BJ (cell line): ENCODE measurements around the gene BCOR. TPM values are rescaled to one million over a fixed set of nuclear protein-coding genes. Genes with fewer than 3 reads are reported as not detected.

Source experiments
- CTCF ChIA-PET: fragments of 350-600 bp; formaldehyde crosslinking; extraction: SDS; loops from one replicate; lab custom pipeline; 2021; ENCODE audit warnings: antibody characterized with exemption, inconsistent platforms; lab: Yijun Ruan, JAX
- POLR2A ChIA-PET: fragments of 300-600 bp; sonication (Branson Sonifier 250); formaldehyde crosslinking; extraction: SDS; loops from one replicate; lab custom pipeline; 2021; ENCODE audit warnings: antibody characterized with exemption; lab: Charles Lee
- DNase-seq: peaks from one replicate; pipeline ENCODE4 v3.0.0-alpha.2; 2011; ENCODE audit warnings: low read depth
- H3K27me3 ChIP-seq: 2 replicates; pipeline ENCODE4 v1.6.0; 2011; ENCODE audit warnings: low read length; ENCODE audit not compliant: control insufficient read depth, insufficient read depth
- H3K36me3 ChIP-seq: 2 replicates; pipeline ENCODE4 v1.5.1; 2011; ENCODE audit warnings: low read length; ENCODE audit not compliant: control insufficient read depth, insufficient read depth
- H3K4me3 ChIP-seq: 2 replicates; pipeline ENCODE4 v1.5.1; 2011; ENCODE audit warnings: low read depth, mild to moderate bottlenecking, control low read depth, low read length
- CTCF ChIP-seq: IDR thresholded peaks from 2 replicates; pipeline ENCODE4 v1.5.1; 2011; ENCODE audit warnings: low read depth, mild to moderate bottlenecking, control low read depth, inconsistent platforms, low read length, moderate library complexity; ENCODE audit not compliant: insufficient read depth
- polyA plus RNA-seq: library from polyadenylated mRNA; depleted of rRNA; stranded (reverse); fragments of >200 nt; gene quantifications from 2 replicates; pipeline ENCODE4 v1.2.3, GENCODE V29; 2011

Gene BCOR
- polyA plus RNA-seq, 1 experiment = 5.6 TPM

GRCh38 chrX:40122487-40122886, 24.7 kb upstream of the BCOR start:
- Histone ChIP-seq H3K27me3 (no peaks in the 10 kb centered on the region), H3K4me3 (no peak overlapping the region), H3K36me3 (no peaks in the 10 kb centered on the region)
- TF ChIP-seq CTCF = no peak
- POLR2A ChIA-PET = no interaction called here
- no peak for DNase-seq
- CTCF ChIA-PET = no interaction called here

- H3K4me3 ChIP-seq = no peak overlapping the region
- H3K27me3 ChIP-seq = no peaks in the 10 kb centered on the region
- no peak for TF ChIP-seq CTCF
- POLR2A ChIA-PET = no interaction called here
- DNase-seq = no peak
- H3K36me3 ChIP-seq = no peaks in the 10 kb centered on the region
- CTCF ChIA-PET = no interaction called here
Observed at GRCh38 chrX:40121618-40122017, 23.9 kb upstream of the BCOR start.

GRCh38 chrX:40120838-40121580, 23.3 kb upstream of the BCOR start:
- no peaks in the 10 kb centered on the region for H3K27me3 ChIP-seq
- no peaks in the 10 kb centered on the region for H3K36me3 ChIP-seq
- no peak for DNase-seq
- CTCF ChIA-PET = no interaction called here
- H3K4me3 ChIP-seq = no peak overlapping the region
- TF ChIP-seq CTCF = no peak
- POLR2A ChIA-PET = no interaction called here

- ChIA-PET POLR2A (no interaction called here), CTCF (no interaction called here)
- Histone ChIP-seq H3K36me3 (no peaks in the 10 kb centered on the region), H3K4me3 (no peak overlapping the region), H3K27me3 (no peaks in the 10 kb centered on the region)
- no peak for TF ChIP-seq CTCF
- no peak for DNase-seq
Observed at GRCh38 chrX:40117715-40118285, 20.0 kb upstream of the BCOR start.

GRCh38 chrX:40116925-40117324, 19.2 kb upstream of the BCOR start:
- no peaks in the 10 kb centered on the region for H3K27me3 ChIP-seq
- DNase-seq = no peak
- CTCF ChIA-PET = interaction anchor here (0.6 kb wide), 1 partner anchor 102 kb away, joined by 3 read pairs; no protein-coding TSS in a partner anchor
- TF ChIP-seq CTCF = no peak
- no peaks in the 10 kb centered on the region for H3K36me3 ChIP-seq
- POLR2A ChIA-PET = no interaction called here
- H3K4me3 ChIP-seq = no peak overlapping the region
